CD4-positive, alpha-beta T cell treated with Interleukin-10 for 1 hour (primary cell): Measurements from ENCODE around the gene INPP5A.

ENCODE experiments used
- DNase-seq: peaks from one replicate; pipeline ENCODE4 v3.0.0-alpha.2; 2020

INPP5A gene

GRCh38 chr10:132711613-132712121 lies 174.1 kb downstream of the INPP5A start:
- no peak for DNase-seq

- no peak for DNase-seq
Measured at GRCh38 chr10:132712291-132712690, 174.7 kb downstream of the INPP5A start.

GRCh38 chr10:132712743-132713142 lies 175.2 kb downstream of the INPP5A start:
- DNase-seq: no peak

GRCh38 chr10:132713421-132714095 lies 176.0 kb downstream of the INPP5A start:
- DNase-seq: no peak

- DNase-seq: no peak
Measured at GRCh38 chr10:132714096-132714985, 176.8 kb downstream of the INPP5A start.

- no peak for DNase-seq
Measured at GRCh38 chr10:132714986-132715775, 177.6 kb downstream of the INPP5A start.

- DNase-seq: no peak
Measured at GRCh38 chr10:132715776-132716680, 178.4 kb downstream of the INPP5A start.

- no peak for DNase-seq
Measured at GRCh38 chr10:132716691-132717490, 179.3 kb downstream of the INPP5A start.

- no peak for DNase-seq
Measured at GRCh38 chr10:132721725-132722124, 184.1 kb downstream of the INPP5A start.

- no peak for DNase-seq
Measured at GRCh38 chr10:132722394-132723329, 185.1 kb downstream of the INPP5A start.

- no peak for DNase-seq
Measured at GRCh38 chr10:132723330-132723970, 185.9 kb downstream of the INPP5A start.

- no peak for DNase-seq
Measured at GRCh38 chr10:132724446-132724845, 186.9 kb downstream of the INPP5A start.

- no peak for DNase-seq
Measured at GRCh38 chr10:132725202-132725601, 187.6 kb downstream of the INPP5A start.

- DNase-seq: no peak
Measured at GRCh38 chr10:132726194-132726593, 188.6 kb downstream of the INPP5A start.

- DNase-seq: no peak
Measured at GRCh38 chr10:132726951-132727350, 189.4 kb downstream of the INPP5A start.

- no peak for DNase-seq
Measured at GRCh38 chr10:132727411-132727810, 189.8 kb downstream of the INPP5A start.

GRCh38 chr10:132728321-132728720 lies 190.7 kb downstream of the INPP5A start:
- no peak for DNase-seq

GRCh38 chr10:132728741-132729140 lies 191.2 kb downstream of the INPP5A start:
- no peak for DNase-seq

GRCh38 chr10:132729810-132730572 lies 192.4 kb downstream of the INPP5A start:
- no peak for DNase-seq
